Panc1 (cell line): Measurements from ENCODE around the gene INO80D.

Experiments
- CTCF ChIP-seq: fragments of 450-650 bp; IDR thresholded peaks from 2 replicates; pipeline ENCODE4 v1.5.1; 2017; ENCODE audit warnings: mild to moderate bottlenecking
- POLR2AphosphoS5 ChIP-seq: IDR thresholded peaks from 2 replicates; pipeline ENCODE4 v1.6.1; 2012; ENCODE audit warnings: mild to moderate bottlenecking, low read depth, low read length, moderate library complexity
- SIN3A ChIP-seq: IDR thresholded peaks from 2 replicates; pipeline ENCODE4 v1.6.1; 2012; ENCODE audit warnings: low read depth, mild to moderate bottlenecking, low read length, moderate library complexity, borderline replicate concordance; ENCODE audit not compliant: insufficient read depth
- TCF7L2 ChIP-seq: IDR thresholded peaks from 2 replicates; pipeline ENCODE4 v1.6.1; 2011; ENCODE audit warnings: mild to moderate bottlenecking, low read depth, low read length, inconsistent platforms
- TF ChIP-seq, protein P1 (sequence below), 2 experiments: IDR thresholded peaks; 2 replicates each; pipeline ENCODE4 v1.6.1; 2011 to 2012; ENCODE audit warnings: low read depth in 2 of 2, control low read depth in 1 of 2, low read length in 1 of 2, mild to moderate bottlenecking in 1 of 2, moderate library complexity in 1 of 2; ENCODE audit not compliant: insufficient read depth in 1 of 2

GRCh38 chr2:205984381-205984780 is 101.6 kb downstream of the INO80D start:
- TF ChIP-seq CTCF = no peak
- TF ChIP-seq, protein P1, sequence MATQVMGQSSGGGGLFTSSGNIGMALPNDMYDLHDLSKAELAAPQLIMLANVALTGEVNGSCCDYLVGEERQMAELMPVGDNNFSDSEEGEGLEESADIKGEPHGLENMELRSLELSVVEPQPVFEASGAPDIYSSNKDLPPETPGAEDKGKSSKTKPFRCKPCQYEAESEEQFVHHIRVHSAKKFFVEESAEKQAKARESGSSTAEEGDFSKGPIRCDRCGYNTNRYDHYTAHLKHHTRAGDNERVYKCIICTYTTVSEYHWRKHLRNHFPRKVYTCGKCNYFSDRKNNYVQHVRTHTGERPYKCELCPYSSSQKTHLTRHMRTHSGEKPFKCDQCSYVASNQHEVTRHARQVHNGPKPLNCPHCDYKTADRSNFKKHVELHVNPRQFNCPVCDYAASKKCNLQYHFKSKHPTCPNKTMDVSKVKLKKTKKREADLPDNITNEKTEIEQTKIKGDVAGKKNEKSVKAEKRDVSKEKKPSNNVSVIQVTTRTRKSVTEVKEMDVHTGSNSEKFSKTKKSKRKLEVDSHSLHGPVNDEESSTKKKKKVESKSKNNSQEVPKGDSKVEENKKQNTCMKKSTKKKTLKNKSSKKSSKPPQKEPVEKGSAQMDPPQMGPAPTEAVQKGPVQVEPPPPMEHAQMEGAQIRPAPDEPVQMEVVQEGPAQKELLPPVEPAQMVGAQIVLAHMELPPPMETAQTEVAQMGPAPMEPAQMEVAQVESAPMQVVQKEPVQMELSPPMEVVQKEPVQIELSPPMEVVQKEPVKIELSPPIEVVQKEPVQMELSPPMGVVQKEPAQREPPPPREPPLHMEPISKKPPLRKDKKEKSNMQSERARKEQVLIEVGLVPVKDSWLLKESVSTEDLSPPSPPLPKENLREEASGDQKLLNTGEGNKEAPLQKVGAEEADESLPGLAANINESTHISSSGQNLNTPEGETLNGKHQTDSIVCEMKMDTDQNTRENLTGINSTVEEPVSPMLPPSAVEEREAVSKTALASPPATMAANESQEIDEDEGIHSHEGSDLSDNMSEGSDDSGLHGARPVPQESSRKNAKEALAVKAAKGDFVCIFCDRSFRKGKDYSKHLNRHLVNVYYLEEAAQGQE (IDR thresholded peaks at IDR 0.05; ENCODE audit: insufficient read depth in 1 of 2, low read depth in 2 of 2, low read length in 1 of 2) = no peak
- no peak for TF ChIP-seq POLR2AphosphoS5
- TF ChIP-seq SIN3A = no peak
- TF ChIP-seq TCF7L2 = no peak
